H1 (cell line): Measurements from ENCODE around the gene LIN54.

Experiments used
- CBX5 ChIP-seq: fragments of 300-800, 300-1000 bp; sonication (generic); IDR thresholded peaks from 2 replicates; pipeline ENCODE4 v1.7.1; 2016; ENCODE audit warnings: antibody characterized with exemption, low read length, low read depth
- EP300 ChIP-seq, 2 experiments: IDR thresholded peaks; 1 replicate in 1 of 2; 2 replicates in 1 of 2; pipeline ENCODE4 v1.6.1; 2011 to 2012; ENCODE audit warnings: low read depth in 2 of 2, low read length in 2 of 2, mild to moderate bottlenecking in 2 of 2, borderline replicate concordance in 1 of 2, inconsistent platforms in 1 of 2, moderate library complexity in 1 of 2
- KDM1A ChIP-seq: fragments of 200-600, 300-600 bp; sonication (generic); IDR thresholded peaks from 2 replicates; pipeline ENCODE4 v1.7.1; 2016; ENCODE audit warnings: mild to moderate bottlenecking, low read length, borderline replicate concordance
- KDM5A ChIP-seq: fragments of 200-600 bp; IDR thresholded peaks from 2 replicates; pipeline ENCODE4 v1.7.1; 2012; ENCODE audit warnings: mild to moderate bottlenecking, low read length, inconsistent platforms, mixed read lengths
- POLR2AphosphoS5 ChIP-seq: IDR thresholded peaks from 2 replicates; pipeline ENCODE4 v1.6.1; 2011; ENCODE audit warnings: low read depth, low read length
- SIN3A ChIP-seq, 2 experiments: IDR thresholded peaks in 1 of 2; conservative IDR thresholded peaks in 1 of 2; 2 replicates each; pipeline ENCODE4 v1.6.1; 2011 to 2012; ENCODE audit warnings: low read length in 2 of 2, improper control_type of control experiment in 1 of 2, low read depth in 1 of 2, mild to moderate bottlenecking in 1 of 2
- SP1 ChIP-seq: IDR thresholded peaks from 2 replicates; pipeline ENCODE4 v1.6.1; 2011; ENCODE audit warnings: low read depth, low read length
- SUZ12 ChIP-seq: fragments of 200-600 bp; sonication (generic); IDR thresholded peaks from 2 replicates; pipeline ENCODE4 v1.6.1; 2012; ENCODE audit warnings: mild to moderate bottlenecking, inconsistent platforms, low read length, moderate library complexity, mixed read lengths
- TCF12 ChIP-seq: IDR thresholded peaks from 2 replicates; pipeline ENCODE4 v1.6.1; 2011; ENCODE audit warnings: low read depth, mild to moderate bottlenecking, low read length
- YY1 ChIP-seq: IDR thresholded peaks from 2 replicates; pipeline ENCODE4 v1.6.1; 2011; ENCODE audit warnings: low read depth, mild to moderate bottlenecking, low read length
- TF ChIP-seq, protein P1 (sequence below), 3 experiments: IDR thresholded peaks; 1 replicate in 2 of 3; 2 replicates in 1 of 3; pipeline versions ENCODE4 v1.5.1 to v1.6.1; 2011; ENCODE audit warnings: low read length in 3 of 3, mild to moderate bottlenecking in 3 of 3, inconsistent platforms in 2 of 3, low read depth in 1 of 3, moderate library complexity in 1 of 3; ENCODE audit not compliant: insufficient read depth in 1 of 3; ENCODE audit errors: control extremely low read depth in 1 of 3

DNA sequence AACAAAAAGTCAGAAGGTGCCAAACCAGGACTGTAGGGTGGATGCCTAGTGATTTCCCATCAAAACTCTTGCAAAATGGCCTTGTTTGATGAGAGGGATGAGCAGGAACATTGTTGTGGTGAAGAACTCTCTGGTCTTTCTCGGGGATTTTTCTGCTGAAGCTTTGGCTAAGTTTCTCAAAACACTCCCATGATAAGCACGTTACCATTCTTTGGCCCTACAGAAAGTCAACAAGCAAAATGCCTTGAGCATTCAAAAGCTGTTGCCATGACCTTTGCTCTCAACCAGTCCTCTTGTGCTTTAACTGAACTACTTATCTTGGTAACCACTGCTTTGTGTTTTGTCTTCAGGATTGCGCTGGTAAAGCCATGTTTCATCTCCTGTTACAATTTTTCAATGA lies 116.7 kb downstream of the LIN54 start:
- TF ChIP-seq, protein P1, sequence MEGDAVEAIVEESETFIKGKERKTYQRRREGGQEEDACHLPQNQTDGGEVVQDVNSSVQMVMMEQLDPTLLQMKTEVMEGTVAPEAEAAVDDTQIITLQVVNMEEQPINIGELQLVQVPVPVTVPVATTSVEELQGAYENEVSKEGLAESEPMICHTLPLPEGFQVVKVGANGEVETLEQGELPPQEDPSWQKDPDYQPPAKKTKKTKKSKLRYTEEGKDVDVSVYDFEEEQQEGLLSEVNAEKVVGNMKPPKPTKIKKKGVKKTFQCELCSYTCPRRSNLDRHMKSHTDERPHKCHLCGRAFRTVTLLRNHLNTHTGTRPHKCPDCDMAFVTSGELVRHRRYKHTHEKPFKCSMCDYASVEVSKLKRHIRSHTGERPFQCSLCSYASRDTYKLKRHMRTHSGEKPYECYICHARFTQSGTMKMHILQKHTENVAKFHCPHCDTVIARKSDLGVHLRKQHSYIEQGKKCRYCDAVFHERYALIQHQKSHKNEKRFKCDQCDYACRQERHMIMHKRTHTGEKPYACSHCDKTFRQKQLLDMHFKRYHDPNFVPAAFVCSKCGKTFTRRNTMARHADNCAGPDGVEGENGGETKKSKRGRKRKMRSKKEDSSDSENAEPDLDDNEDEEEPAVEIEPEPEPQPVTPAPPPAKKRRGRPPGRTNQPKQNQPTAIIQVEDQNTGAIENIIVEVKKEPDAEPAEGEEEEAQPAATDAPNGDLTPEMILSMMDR (IDR thresholded peaks at IDR 0.05; ENCODE audit: control extremely low read depth in 1 of 3, insufficient read depth in 1 of 3, low read depth in 1 of 3, low read length in 3 of 3) = no peak
- TF ChIP-seq SIN3A (conservative IDR thresholded peaks at IDR 0.05 in 1 of 2, IDR thresholded peaks at IDR 0.05 in 1 of 2; ENCODE audit: low read depth in 1 of 2, low read length in 2 of 2) (no peak), POLR2AphosphoS5 (no peak; the same call in 1 of the 2 replicates), KDM1A (no peak), TCF12 (no peak), SUZ12 (no peak), KDM5A (no peak), YY1 (no peak), EP300 (IDR thresholded peaks at IDR 0.05; ENCODE audit: borderline replicate concordance in 1 of 2, low read depth in 2 of 2, low read length in 2 of 2) (no peak), SP1 (no peak), CBX5 (no peak)
